ENCODE measurements around the gene AQP1. TPM values are rescaled to one million over a fixed set of nuclear protein-coding genes. Genes with fewer than 3 reads are reported as not detected.

AQP1 gene
- total and polyA plus RNA-seq, 10 of the 15 experiments (the other 5 are each of a cell fraction or from before 2014, with no cell fraction given), result 0.03 to 0.64 TPM; not detected in 8

DNA sequence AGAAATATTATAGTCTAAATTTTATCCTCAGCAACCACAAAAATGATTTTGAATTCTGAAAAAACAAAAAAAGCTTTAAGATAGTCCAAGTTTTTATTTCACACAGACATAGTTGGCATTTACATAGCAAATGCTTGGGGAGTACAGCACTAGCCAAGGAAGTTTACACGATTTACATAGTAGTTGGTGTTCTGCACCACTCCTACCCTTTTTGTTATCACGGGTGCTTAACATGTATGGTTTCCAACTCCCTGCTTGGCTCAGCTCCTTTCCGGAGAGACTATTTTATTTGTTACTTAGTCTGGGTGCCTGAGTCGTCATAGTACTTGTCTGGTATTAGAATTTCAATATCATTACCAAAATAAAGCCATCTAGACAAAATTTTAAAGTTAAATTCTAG is 43.3 kb downstream of the AQP1 start:
- DNase-seq (ENCODE audit: low read depth, low spot score) (no peak), ATAC-seq (no peak), FAIRE-seq (no peak)
- H3K79me2 ChIP-seq (ENCODE audit: control insufficient read depth, insufficient read depth, low read length), result no peaks in the 10 kb centered on the region
- H3K9me3 ChIP-seq (replicated peaks; ENCODE audit: control insufficient read depth, insufficient read depth, low read length), result no peaks in the 10 kb centered on the region; the same call in 1 of the 3 replicates
- in situ Hi-C loops (cut with MboI) (no loop called here), intact Hi-C loops (cut with micrococcal nuclease; ENCODE audit: unreplicated experiment) (no loop called here)
- ChIA-PET SMC1A (ENCODE audit: uncharacterized antibody, unreplicated experiment) (no interaction called here), CTCF (interaction anchor here (1.0 kb wide), 1 partner anchor 29 kb away, joined by 4 read pairs; no protein-coding TSS in a partner anchor), RAD21 (ENCODE audit: unreplicated experiment) (no interaction called here), POLR2A (no interaction called here)
- H3K27me3 ChIP-seq (replicated peaks in 1 of 2; ENCODE audit: control insufficient read depth in 2 of 2, insufficient read depth in 2 of 2, low read length in 1 of 2), result no peaks in the 10 kb centered on the region
- 36% methylated on average over 4 of the region's 4 CpGs for WGBS (ENCODE audit: insufficient coverage, insufficient replicate concordance, low lambda C conversion rate, missing lambda C conversion rate)
- H4K20me1 ChIP-seq (ENCODE audit: control insufficient read depth, insufficient read depth), result no peaks in the 10 kb centered on the region
- no peaks in the 10 kb centered on the region for H3K36me3 ChIP-seq (ENCODE audit: control insufficient read depth in 2 of 2, insufficient read depth in 2 of 2, low read length in 1 of 2)
- no peak for TF ChIP-seq ZNF274 (IDR thresholded peaks at IDR 0.05; ENCODE audit: insufficient read depth, insufficient read length)
- TF ChIP-seq GABPA (IDR thresholded peaks at IDR 0.05; ENCODE audit: low read depth), result no peak
- TF ChIP-seq RFX5 (IDR thresholded peaks at IDR 0.05; ENCODE audit: low read depth, low read length), result no peak
- TF ChIP-seq SUZ12 (IDR thresholded peaks at IDR 0.05; ENCODE audit: unreplicated experiment), result no peak
- no peak for TF ChIP-seq HDAC2 (IDR thresholded peaks at IDR 0.05)
- no peak for TF ChIP-seq KDM1A (IDR thresholded peaks at IDR 0.05; ENCODE audit: borderline replicate concordance)
- TF ChIP-seq CHD4 (IDR thresholded peaks at IDR 0.05), result no peak
- H3K4me1 ChIP-seq (ENCODE audit: control insufficient read depth, insufficient read depth, low read length), result no peaks in the 10 kb centered on the region
- BruUV-seq (replicated peaks), result no TSS peak
- no peak overlapping the region for H3K4me3 ChIP-seq
- H3K9ac ChIP-seq (ENCODE audit: control insufficient read depth, insufficient read depth, low read length), result no peak overlapping the region
- H3K4me2 ChIP-seq (ENCODE audit: control insufficient read depth, insufficient read depth), result no peak overlapping the region
- H2AFZ ChIP-seq (ENCODE audit: control insufficient read depth, low read depth, low read length), result no peak overlapping the region
- no peak overlapping the region for H3K27ac ChIP-seq (ENCODE audit: control insufficient read depth, insufficient read depth)

DNA sequence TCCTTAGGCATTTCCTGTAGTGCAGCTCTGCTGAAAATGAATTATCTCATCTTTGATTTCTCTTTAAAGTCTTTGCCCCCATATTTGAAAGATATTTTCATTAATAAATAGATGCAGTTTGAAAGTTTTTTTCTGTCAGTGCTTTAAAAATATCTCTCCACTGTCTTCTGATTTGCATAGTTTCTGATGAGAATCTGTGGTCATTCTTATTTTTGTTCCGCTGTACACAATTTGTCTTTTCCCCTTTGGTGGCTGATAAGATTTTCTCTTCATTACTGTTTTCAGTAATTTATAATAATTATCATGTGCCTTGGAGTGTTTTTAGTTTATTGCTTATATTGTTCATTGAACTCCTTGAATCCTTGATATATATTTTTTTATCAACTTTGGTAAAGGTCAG is 45.1 kb downstream of the AQP1 start:
- RAD21 ChIA-PET (ENCODE audit: unreplicated experiment), result no interaction called here
- POLR2A ChIA-PET, result interaction anchor here (0.7 kb wide), 1 partner anchor 364 kb away, joined by 4 read pairs; no protein-coding TSS in a partner anchor
- no peak overlapping the region for H3K27ac ChIP-seq (ENCODE audit: control insufficient read depth, insufficient read depth)
- intact Hi-C loops (cut with micrococcal nuclease; ENCODE audit: unreplicated experiment), result no loop called here
- no peak for DNase-seq (ENCODE audit: low read depth, low spot score)
- H3K4me2 ChIP-seq (ENCODE audit: control insufficient read depth, insufficient read depth), result no peak overlapping the region
- CTCF ChIA-PET, result interaction anchor here (1.2 kb wide), 2 partner anchors 18 to 27 kb away, joined by 4 to 5 read pairs; no protein-coding TSS in a partner anchor
- no peak for FAIRE-seq
- no peaks in the 10 kb centered on the region for H3K36me3 ChIP-seq (ENCODE audit: control insufficient read depth in 2 of 2, insufficient read depth in 2 of 2, low read length in 1 of 2)
- TF ChIP-seq TCF12 (IDR thresholded peaks at IDR 0.05; ENCODE audit: low read depth, low read length), result no peak
- TF ChIP-seq KLF5 (IDR thresholded peaks at IDR 0.05; ENCODE audit: partially characterized antibody), result no peak
- TF ChIP-seq HDAC6 (IDR thresholded peaks at IDR 0.05; ENCODE audit: unreplicated experiment), result no peak
- TF ChIP-seq, protein P1, sequence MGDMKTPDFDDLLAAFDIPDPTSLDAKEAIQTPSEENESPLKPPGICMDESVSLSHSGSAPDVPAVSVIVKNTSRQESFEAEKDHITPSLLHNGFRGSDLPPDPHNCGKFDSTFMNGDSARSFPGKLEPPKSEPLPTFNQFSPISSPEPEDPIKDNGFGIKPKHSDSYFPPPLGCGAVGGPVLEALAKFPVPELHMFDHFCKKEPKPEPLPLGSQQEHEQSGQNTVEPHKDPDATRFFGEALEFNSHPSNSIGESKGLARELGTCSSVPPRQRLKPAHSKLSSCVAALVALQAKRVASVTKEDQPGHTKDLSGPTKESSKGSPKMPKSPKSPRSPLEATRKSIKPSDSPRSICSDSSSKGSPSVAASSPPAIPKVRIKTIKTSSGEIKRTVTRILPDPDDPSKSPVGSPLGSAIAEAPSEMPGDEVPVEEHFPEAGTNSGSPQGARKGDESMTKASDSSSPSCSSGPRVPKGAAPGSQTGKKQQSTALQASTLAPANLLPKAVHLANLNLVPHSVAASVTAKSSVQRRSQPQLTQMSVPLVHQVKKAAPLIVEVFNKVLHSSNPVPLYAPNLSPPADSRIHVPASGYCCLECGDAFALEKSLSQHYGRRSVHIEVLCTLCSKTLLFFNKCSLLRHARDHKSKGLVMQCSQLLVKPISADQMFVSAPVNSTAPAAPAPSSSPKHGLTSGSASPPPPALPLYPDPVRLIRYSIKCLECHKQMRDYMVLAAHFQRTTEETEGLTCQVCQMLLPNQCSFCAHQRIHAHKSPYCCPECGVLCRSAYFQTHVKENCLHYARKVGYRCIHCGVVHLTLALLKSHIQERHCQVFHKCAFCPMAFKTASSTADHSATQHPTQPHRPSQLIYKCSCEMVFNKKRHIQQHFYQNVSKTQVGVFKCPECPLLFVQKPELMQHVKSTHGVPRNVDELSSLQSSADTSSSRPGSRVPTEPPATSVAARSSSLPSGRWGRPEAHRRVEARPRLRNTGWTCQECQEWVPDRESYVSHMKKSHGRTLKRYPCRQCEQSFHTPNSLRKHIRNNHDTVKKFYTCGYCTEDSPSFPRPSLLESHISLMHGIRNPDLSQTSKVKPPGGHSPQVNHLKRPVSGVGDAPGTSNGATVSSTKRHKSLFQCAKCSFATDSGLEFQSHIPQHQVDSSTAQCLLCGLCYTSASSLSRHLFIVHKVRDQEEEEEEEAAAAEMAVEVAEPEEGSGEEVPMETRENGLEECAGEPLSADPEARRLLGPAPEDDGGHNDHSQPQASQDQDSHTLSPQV (IDR thresholded peaks at IDR 0.05), result no peak
- TF ChIP-seq, protein P2, sequence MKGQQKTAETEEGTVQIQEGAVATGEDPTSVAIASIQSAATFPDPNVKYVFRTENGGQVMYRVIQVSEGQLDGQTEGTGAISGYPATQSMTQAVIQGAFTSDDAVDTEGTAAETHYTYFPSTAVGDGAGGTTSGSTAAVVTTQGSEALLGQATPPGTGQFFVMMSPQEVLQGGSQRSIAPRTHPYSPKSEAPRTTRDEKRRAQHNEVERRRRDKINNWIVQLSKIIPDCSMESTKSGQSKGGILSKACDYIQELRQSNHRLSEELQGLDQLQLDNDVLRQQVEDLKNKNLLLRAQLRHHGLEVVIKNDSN (IDR thresholded peaks at IDR 0.05; ENCODE audit: borderline replicate concordance, extremely low read length, insufficient read depth, low read depth, low read length), result no peak
- TF ChIP-seq CHD2 (IDR thresholded peaks at IDR 0.05; ENCODE audit: borderline replicate concordance, low read depth, low read length), result no peak
- TF ChIP-seq MYB (IDR thresholded peaks at IDR 0.05; ENCODE audit: borderline replicate concordance, low read depth, low read length), result no peak
- 56% methylated on average over 1 of the region's 1 CpG for WGBS (ENCODE audit: insufficient coverage, insufficient replicate concordance, low lambda C conversion rate, missing lambda C conversion rate)
- no peak overlapping the region for H3K9ac ChIP-seq (ENCODE audit: control insufficient read depth, insufficient read depth, low read length)
- BruUV-seq (replicated peaks), result no TSS peak
- no peak overlapping the region for H3K4me3 ChIP-seq
- H3K27me3 ChIP-seq (replicated peaks in 1 of 2; ENCODE audit: control insufficient read depth in 2 of 2, insufficient read depth in 2 of 2, low read length in 1 of 2), result no peaks in the 10 kb centered on the region
- no peaks in the 10 kb centered on the region; the same call in 1 of the 3 replicates for H3K9me3 ChIP-seq (replicated peaks; ENCODE audit: control insufficient read depth, insufficient read depth, low read length)
- H4K20me1 ChIP-seq (ENCODE audit: control insufficient read depth, insufficient read depth), result no peaks in the 10 kb centered on the region
- no peak overlapping the region for H2AFZ ChIP-seq (ENCODE audit: control insufficient read depth, low read depth, low read length)
- H3K4me1 ChIP-seq (ENCODE audit: control insufficient read depth, insufficient read depth, low read length), result no peaks in the 10 kb centered on the region
- no peak for ATAC-seq
- in situ Hi-C loops (cut with MboI), result no loop called here
- H3K79me2 ChIP-seq (ENCODE audit: control insufficient read depth, insufficient read depth, low read length), result no peaks in the 10 kb centered on the region
- SMC1A ChIA-PET (ENCODE audit: uncharacterized antibody, unreplicated experiment), result no interaction called here
